GM10266 (cell line): ENCODE data around the gene PLA2G3.

Experiments
- DNase-seq: peaks from one replicate; pipeline ENCODE4 v3.0.0; 2012; ENCODE audit errors: extremely low spot score
- CTCF ChIP-seq: IDR thresholded peaks from 2 replicates; pipeline ENCODE4 v1.5.1; 2012; ENCODE audit warnings: mild to moderate bottlenecking, low read depth; ENCODE audit not compliant: control insufficient read depth, insufficient read depth; ENCODE audit errors: missing control alignments

Gene PLA2G3

GRCh38 chr22:31090217-31091085, 49.9 kb downstream of the PLA2G3 start:
- TF ChIP-seq CTCF = no peak
- DNase-seq = no peak

GRCh38 chr22:31089160-31090100, 50.9 kb downstream of the PLA2G3 start:
- TF ChIP-seq CTCF = peak; percentile 84
- DNase-seq = peak; percentile 84

- no peak for DNase-seq
- no peak for TF ChIP-seq CTCF
These were observed 51.9 kb downstream of the PLA2G3 start for GRCh38 chr22:31088233-31088986.

GRCh38 chr22:31087744-31088215, 52.5 kb downstream of the PLA2G3 start:
- no peak for TF ChIP-seq CTCF
- DNase-seq = no peak

- no peak for DNase-seq
- TF ChIP-seq CTCF = no peak
These were observed 53.5 kb downstream of the PLA2G3 start for GRCh38 chr22:31086703-31087330.

- no peak for TF ChIP-seq CTCF
- DNase-seq = no peak
These were observed 54.4 kb downstream of the PLA2G3 start for GRCh38 chr22:31085928-31086327.
